KMS-11 (cell line): ENCODE results near the gene MRPS5.

Experiments used
- H2AFZ ChIP-seq: fragments of 200-600 bp; sonication (generic); 2 replicates; pipeline ENCODE4 v1.6.1; 2016; ENCODE audit warnings: antibody characterized with exemption, mixed run types, low read depth
- H3K27ac ChIP-seq: fragments of 200-600 bp; sonication (generic); 2 replicates; pipeline ENCODE4 v1.6.1; 2016; ENCODE audit warnings: mild to moderate bottlenecking, mixed run types
- H3K27me3 ChIP-seq: fragments of 200-600 bp; sonication (generic); 2 replicates; pipeline ENCODE4 v1.6.1; 2017; ENCODE audit warnings: mild to moderate bottlenecking, low read depth, mixed run types, moderate library complexity; ENCODE audit not compliant: insufficient read depth
- H3K36me3 ChIP-seq: fragments of 200-600 bp; sonication (generic); 2 replicates; pipeline ENCODE4 v1.6.1; 2017; ENCODE audit warnings: mild to moderate bottlenecking, mixed run types; ENCODE audit not compliant: insufficient read depth
- H3K4me1 ChIP-seq: fragments of 200-600 bp; sonication (generic); 2 replicates; pipeline ENCODE4 v1.6.1; 2016; ENCODE audit warnings: mild to moderate bottlenecking, low read depth, mixed run types; ENCODE audit not compliant: poor library complexity, severe bottlenecking
- H3K4me2 ChIP-seq: fragments of 200-600 bp; sonication (generic); 2 replicates; pipeline ENCODE4 v1.7.0; 2016; ENCODE audit warnings: mild to moderate bottlenecking, mixed run types
- H3K4me3 ChIP-seq: fragments of 200-600 bp; sonication (generic); IDR thresholded peaks from 2 replicates; pipeline ENCODE4 v1.6.1; 2017; ENCODE audit warnings: low read depth, low read length, mixed read lengths; ENCODE audit not compliant: insufficient read depth
- H3K79me2 ChIP-seq: fragments of 200-600 bp; sonication (generic); 2 replicates; pipeline ENCODE4 v1.6.1; 2016; ENCODE audit warnings: low read depth, mixed run types; ENCODE audit not compliant: insufficient read depth
- H3K9ac ChIP-seq: fragments of 200-600 bp; sonication (generic); 2 replicates; pipeline ENCODE4 v1.6.1; 2016; ENCODE audit warnings: mild to moderate bottlenecking, mixed run types
- H4K20me1 ChIP-seq: fragments of 200-600 bp; sonication (generic); 2 replicates; pipeline ENCODE4 v1.6.1; 2016; ENCODE audit warnings: mild to moderate bottlenecking, mixed run types; ENCODE audit not compliant: insufficient read depth
- TF ChIP-seq, protein P1 (sequence below): fragments of 200-600 bp; sonication (generic); conservative IDR thresholded peaks from 2 replicates; pipeline ENCODE4 v1.6.1; 2017; ENCODE audit warnings: low read depth, mild to moderate bottlenecking, antibody characterized with exemption, low read length, moderate library complexity, mixed read lengths

The MRPS5 gene

GRCh38 chr2:95159690-95160449 lies 38.3 kb upstream of the MRPS5 start, which contains the start of gene ZNF514:
ZNF514 (minus strand) TSS chr2:95159848; CDS start chr2:95153253, 6,595 bp downstream.
- H3K79me2 ChIP-seq, result no peaks in the 10 kb centered on the region
- H3K9ac ChIP-seq, result peak within 1 kb of the TSS; percentile 32; the same call in 1 of the 2 replicates
- peak within 1 kb of the TSS; percentile 81 for H2AFZ ChIP-seq
- no peak within 1 kb of the TSS for H3K4me3 ChIP-seq
- H3K36me3 ChIP-seq, result no peaks in the 10 kb centered on the region
- TF ChIP-seq, protein P1, sequence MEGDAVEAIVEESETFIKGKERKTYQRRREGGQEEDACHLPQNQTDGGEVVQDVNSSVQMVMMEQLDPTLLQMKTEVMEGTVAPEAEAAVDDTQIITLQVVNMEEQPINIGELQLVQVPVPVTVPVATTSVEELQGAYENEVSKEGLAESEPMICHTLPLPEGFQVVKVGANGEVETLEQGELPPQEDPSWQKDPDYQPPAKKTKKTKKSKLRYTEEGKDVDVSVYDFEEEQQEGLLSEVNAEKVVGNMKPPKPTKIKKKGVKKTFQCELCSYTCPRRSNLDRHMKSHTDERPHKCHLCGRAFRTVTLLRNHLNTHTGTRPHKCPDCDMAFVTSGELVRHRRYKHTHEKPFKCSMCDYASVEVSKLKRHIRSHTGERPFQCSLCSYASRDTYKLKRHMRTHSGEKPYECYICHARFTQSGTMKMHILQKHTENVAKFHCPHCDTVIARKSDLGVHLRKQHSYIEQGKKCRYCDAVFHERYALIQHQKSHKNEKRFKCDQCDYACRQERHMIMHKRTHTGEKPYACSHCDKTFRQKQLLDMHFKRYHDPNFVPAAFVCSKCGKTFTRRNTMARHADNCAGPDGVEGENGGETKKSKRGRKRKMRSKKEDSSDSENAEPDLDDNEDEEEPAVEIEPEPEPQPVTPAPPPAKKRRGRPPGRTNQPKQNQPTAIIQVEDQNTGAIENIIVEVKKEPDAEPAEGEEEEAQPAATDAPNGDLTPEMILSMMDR, result no peak
- H4K20me1 ChIP-seq, result no peaks in the 10 kb centered on the region
- H3K4me2 ChIP-seq, result peak within 1 kb of the TSS; percentile 57; the same call in 1 of the 2 replicates
- no peaks in the 10 kb centered on the region for H3K27me3 ChIP-seq
- no peak within 1 kb of the TSS for H3K27ac ChIP-seq
- H3K4me1 ChIP-seq, result peaks cover 5% of the 10 kb centered on the region

- no peaks in the 10 kb centered on the region for H4K20me1 ChIP-seq
- TF ChIP-seq, protein P1, result no peak
- H2AFZ ChIP-seq, result no peak overlapping the region
- H3K9ac ChIP-seq, result no peak overlapping the region
- H3K27me3 ChIP-seq, result no peaks in the 10 kb centered on the region
- H3K27ac ChIP-seq, result no peak overlapping the region
- H3K36me3 ChIP-seq, result no peaks in the 10 kb centered on the region
- no peaks in the 10 kb centered on the region for H3K4me1 ChIP-seq
- H3K4me3 ChIP-seq, result no peak overlapping the region
- no peak overlapping the region for H3K4me2 ChIP-seq
- no peaks in the 10 kb centered on the region for H3K79me2 ChIP-seq
These were observed 37.4 kb upstream of the MRPS5 start for GRCh38 chr2:95158891-95159619.

- Histone ChIP-seq H3K36me3 (no peaks in the 10 kb centered on the region), H3K27ac (no peak overlapping the region), H3K79me2 (no peaks in the 10 kb centered on the region), H4K20me1 (no peaks in the 10 kb centered on the region), H2AFZ (no peak overlapping the region), H3K4me3 (no peak overlapping the region), H3K27me3 (no peaks in the 10 kb centered on the region), H3K4me2 (no peak overlapping the region), H3K9ac (no peak overlapping the region), H3K4me1 (no peaks in the 10 kb centered on the region)
- TF ChIP-seq, protein P1, result no peak
These were observed 36.8 kb upstream of the MRPS5 start for GRCh38 chr2:95158441-95158840.

DNA sequence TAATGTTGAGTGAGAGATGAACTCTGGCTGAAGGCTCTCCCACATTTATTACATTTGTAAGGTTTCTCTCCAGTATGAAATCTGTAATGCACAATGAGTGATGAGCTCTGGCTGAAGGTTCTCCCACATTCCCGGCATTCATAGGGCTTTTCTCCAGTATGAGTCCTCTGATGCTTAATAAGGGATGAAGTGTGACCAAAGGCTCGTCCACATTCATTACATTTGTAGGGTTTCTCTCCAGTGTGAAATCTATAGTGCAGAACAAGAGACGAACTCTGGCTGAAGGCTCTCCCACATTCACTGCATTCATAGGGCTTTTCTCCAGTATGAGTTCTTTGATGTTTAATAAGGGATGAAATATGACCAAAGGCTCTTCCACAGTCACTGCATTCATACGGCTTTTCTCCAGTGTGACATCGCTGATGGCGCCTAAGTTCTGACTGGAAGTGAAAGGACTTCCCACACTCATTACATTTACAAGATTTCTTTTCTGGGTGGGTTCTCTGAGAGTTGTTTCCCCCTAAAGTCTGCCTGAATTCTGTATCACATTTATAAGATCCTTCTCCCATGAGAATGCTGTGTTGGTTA lies 27.9 kb upstream of the MRPS5 start:
- no peak overlapping the region for H3K4me2 ChIP-seq
- TF ChIP-seq, protein P1, result no peak
- H4K20me1 ChIP-seq, result no peaks in the 10 kb centered on the region
- H3K4me1 ChIP-seq, result no peaks in the 10 kb centered on the region
- no peak overlapping the region for H3K9ac ChIP-seq
- H3K27me3 ChIP-seq, result no peaks in the 10 kb centered on the region
- H3K36me3 ChIP-seq, result no peaks in the 10 kb centered on the region
- no peak overlapping the region for H3K27ac ChIP-seq
- H3K4me3 ChIP-seq, result no peak overlapping the region
- H2AFZ ChIP-seq, result no peak overlapping the region
- no peaks in the 10 kb centered on the region for H3K79me2 ChIP-seq
